SH-SY5Y (cell line): ENCODE results near the gene CDKN2AIP.

Source experiments
- GATA2 ChIP-seq: IDR thresholded peaks from 2 replicates; pipeline ENCODE4 v1.6.1; 2011; ENCODE audit warnings: mild to moderate bottlenecking, low read depth, low read length
- GATA3 ChIP-seq: IDR thresholded peaks from 2 replicates; pipeline ENCODE4 v1.6.1; 2011; ENCODE audit warnings: low read depth, mild to moderate bottlenecking, low read length, moderate library complexity

- no peak for TF ChIP-seq GATA3
- no peak for TF ChIP-seq GATA2
These were observed 41.7 kb upstream of the CDKN2AIP start for GRCh38 chr4:183402771-183403170.
